Measurements from ENCODE around the gene DSCAML1. TPM values are rescaled to one million over a fixed set of nuclear protein-coding genes. Genes with fewer than 3 reads are reported as not detected.

Gene DSCAML1
- total RNA-seq, 1 donor from 2014 or later = not detected

- H3K27me3 Mint-ChIP-seq (ENCODE audit: unreplicated experiment) = peaks cover 20% of the 10 kb centered on the region
- no peak for DNase-seq (ENCODE audit: extremely low spot score, unreplicated experiment)
- no peaks in the 10 kb centered on the region for H3K9me3 Mint-ChIP-seq (ENCODE audit: unreplicated experiment)
- no peak overlapping the region for H3K27ac Mint-ChIP-seq (ENCODE audit: unreplicated experiment)
- H3K4me1 Mint-ChIP-seq (ENCODE audit: unreplicated experiment) = no peaks in the 10 kb centered on the region
- TF ChIP-seq, protein P1, sequence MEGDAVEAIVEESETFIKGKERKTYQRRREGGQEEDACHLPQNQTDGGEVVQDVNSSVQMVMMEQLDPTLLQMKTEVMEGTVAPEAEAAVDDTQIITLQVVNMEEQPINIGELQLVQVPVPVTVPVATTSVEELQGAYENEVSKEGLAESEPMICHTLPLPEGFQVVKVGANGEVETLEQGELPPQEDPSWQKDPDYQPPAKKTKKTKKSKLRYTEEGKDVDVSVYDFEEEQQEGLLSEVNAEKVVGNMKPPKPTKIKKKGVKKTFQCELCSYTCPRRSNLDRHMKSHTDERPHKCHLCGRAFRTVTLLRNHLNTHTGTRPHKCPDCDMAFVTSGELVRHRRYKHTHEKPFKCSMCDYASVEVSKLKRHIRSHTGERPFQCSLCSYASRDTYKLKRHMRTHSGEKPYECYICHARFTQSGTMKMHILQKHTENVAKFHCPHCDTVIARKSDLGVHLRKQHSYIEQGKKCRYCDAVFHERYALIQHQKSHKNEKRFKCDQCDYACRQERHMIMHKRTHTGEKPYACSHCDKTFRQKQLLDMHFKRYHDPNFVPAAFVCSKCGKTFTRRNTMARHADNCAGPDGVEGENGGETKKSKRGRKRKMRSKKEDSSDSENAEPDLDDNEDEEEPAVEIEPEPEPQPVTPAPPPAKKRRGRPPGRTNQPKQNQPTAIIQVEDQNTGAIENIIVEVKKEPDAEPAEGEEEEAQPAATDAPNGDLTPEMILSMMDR (IDR thresholded peaks at IDR 0.05) = no peak
- H3K4me3 Mint-ChIP-seq (ENCODE audit: unreplicated experiment) = no peak overlapping the region
- H3K36me3 Mint-ChIP-seq (ENCODE audit: unreplicated experiment) = no peaks in the 10 kb centered on the region
Observed at GRCh38 chr11:117671370-117671769, 125.6 kb downstream of the DSCAML1 start.

- Mint-ChIP-seq H3K36me3 (ENCODE audit: unreplicated experiment) (no peaks in the 10 kb centered on the region), H3K9me3 (ENCODE audit: unreplicated experiment) (no peaks in the 10 kb centered on the region), H3K4me3 (ENCODE audit: unreplicated experiment) (no peak overlapping the region), H3K27me3 (ENCODE audit: unreplicated experiment) (peaks cover 17% of the 10 kb centered on the region), H3K27ac (ENCODE audit: unreplicated experiment) (no peak overlapping the region), H3K4me1 (ENCODE audit: unreplicated experiment) (no peaks in the 10 kb centered on the region)
- no peak for DNase-seq (ENCODE audit: extremely low spot score, unreplicated experiment)
- TF ChIP-seq, protein P1 (IDR thresholded peaks at IDR 0.05) = no peak
Observed at GRCh38 chr11:117670924-117671323, 126.1 kb downstream of the DSCAML1 start.

- TF ChIP-seq, protein P1 (IDR thresholded peaks at IDR 0.05) = no peak
- peaks cover 14% of the 10 kb centered on the region for H3K27me3 Mint-ChIP-seq (ENCODE audit: unreplicated experiment)
- H3K27ac Mint-ChIP-seq (ENCODE audit: unreplicated experiment) = no peak overlapping the region
- H3K4me1 Mint-ChIP-seq (ENCODE audit: unreplicated experiment) = no peaks in the 10 kb centered on the region
- no peaks in the 10 kb centered on the region for H3K9me3 Mint-ChIP-seq (ENCODE audit: unreplicated experiment)
- H3K36me3 Mint-ChIP-seq (ENCODE audit: unreplicated experiment) = no peaks in the 10 kb centered on the region
- DNase-seq (ENCODE audit: extremely low spot score, unreplicated experiment) = no peak
- H3K4me3 Mint-ChIP-seq (ENCODE audit: unreplicated experiment) = no peak overlapping the region
Observed at GRCh38 chr11:117670443-117670842, 126.6 kb downstream of the DSCAML1 start.

- Mint-ChIP-seq H3K4me1 (ENCODE audit: unreplicated experiment) (no peaks in the 10 kb centered on the region), H3K36me3 (ENCODE audit: unreplicated experiment) (no peaks in the 10 kb centered on the region), H3K27ac (ENCODE audit: unreplicated experiment) (no peak overlapping the region), H3K9me3 (ENCODE audit: unreplicated experiment) (no peaks in the 10 kb centered on the region), H3K27me3 (ENCODE audit: unreplicated experiment) (peaks cover 17% of the 10 kb centered on the region), H3K4me3 (ENCODE audit: unreplicated experiment) (no peak overlapping the region)
- TF ChIP-seq, protein P1 (IDR thresholded peaks at IDR 0.05) = no peak
- no peak for DNase-seq (ENCODE audit: extremely low spot score, unreplicated experiment)
Observed at GRCh38 chr11:117669616-117670015, 127.4 kb downstream of the DSCAML1 start.

DNA sequence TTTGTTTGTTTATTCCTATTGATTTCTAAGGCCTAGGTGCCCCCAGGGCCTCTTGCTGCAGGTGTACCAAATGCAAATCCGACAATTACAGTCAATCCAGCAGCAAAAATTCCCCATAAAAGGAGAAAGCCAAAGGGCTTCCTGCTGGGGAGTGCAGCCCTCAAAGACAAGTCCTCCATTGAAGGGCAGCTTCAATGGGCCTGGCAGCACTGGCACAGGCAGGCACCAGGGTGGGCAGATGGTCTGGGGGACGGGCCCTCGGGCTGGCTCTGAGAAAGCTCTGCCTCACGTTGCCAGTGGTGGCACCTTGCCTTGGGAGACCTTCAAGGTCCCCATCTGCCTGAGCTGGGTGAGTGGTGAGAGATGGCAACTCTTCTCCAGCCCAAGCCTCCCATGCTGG, 128.0 kb downstream of the DSCAML1 start:
- no peak overlapping the region for H3K27ac Mint-ChIP-seq (ENCODE audit: unreplicated experiment)
- H3K36me3 Mint-ChIP-seq (ENCODE audit: unreplicated experiment) = no peaks in the 10 kb centered on the region
- peaks cover 19% of the 10 kb centered on the region for H3K27me3 Mint-ChIP-seq (ENCODE audit: unreplicated experiment)

More for the DNA sequence above, 128.0 kb downstream of the DSCAML1 start:
- TF ChIP-seq, protein P1 (IDR thresholded peaks at IDR 0.05) = no peak
- H3K9me3 Mint-ChIP-seq (ENCODE audit: unreplicated experiment) = no peaks in the 10 kb centered on the region
- H3K4me3 Mint-ChIP-seq (ENCODE audit: unreplicated experiment) = no peak overlapping the region
- DNase-seq (ENCODE audit: extremely low spot score, unreplicated experiment) = no peak
- H3K4me1 Mint-ChIP-seq (ENCODE audit: unreplicated experiment) = no peaks in the 10 kb centered on the region
